Panc1 (cell line): ENCODE measurements around the gene IFT80. TPM values are rescaled to one million over a fixed set of nuclear protein-coding genes. Genes with fewer than 3 reads are reported as not detected.

ENCODE experiments used
- ATAC-seq: fragments of 200-7000 bp; cut with Tn5 transposase; 2 replicates; pipeline ENCODE4 v1.9.1; 2020; ENCODE audit warnings: mild to moderate bottlenecking, moderate library complexity
- BruUV-seq: library from RNA; stranded (reverse); fragments of 400-500 nt; replicated peaks from 2 replicates; lab custom pipeline; 2021; lab: Mats Ljungman, UMichigan
- CTCF ChIA-PET: fragments of 300-600 bp; sonication (Branson Sonifier 250); formaldehyde crosslinking; loops from one replicate; lab custom pipeline; 2022; ENCODE audit warnings: antibody characterized with exemption; lab: Charles Lee
- POLR2A ChIA-PET: fragments of 300-600 bp; sonication (Branson Sonifier 250); formaldehyde crosslinking; loops from one replicate; lab custom pipeline; 2022; ENCODE audit warnings: antibody characterized with exemption; lab: Charles Lee
- DNase-seq: peaks from one replicate; pipeline ENCODE4 v3.0.0-alpha.2; 2010; ENCODE audit warnings: low read depth, low spot score
- H3K27ac ChIP-seq: 2 replicates; pipeline ENCODE4 v1.5.1; 2011; ENCODE audit warnings: mild to moderate bottlenecking, low read length, inconsistent platforms
- H3K27me3 ChIP-seq: fragments of 200-500 bp; sonication (Bioruptor generic); 2 replicates; pipeline ENCODE4 v1.6.0; 2014; ENCODE audit warnings: low read length, inconsistent platforms; ENCODE audit not compliant: control insufficient read depth, insufficient read depth
- H3K36me3 ChIP-seq: fragments of 200-500 bp; sonication (Bioruptor generic); 2 replicates; pipeline ENCODE4 v1.5.1; 2014; ENCODE audit warnings: inconsistent platforms, mild to moderate bottlenecking, low read length, moderate library complexity; ENCODE audit not compliant: control insufficient read depth, insufficient read depth
- H3K4me1 ChIP-seq: 2 replicates; pipeline ENCODE4 v1.5.1; 2011; ENCODE audit warnings: inconsistent platforms, mild to moderate bottlenecking, low read length, moderate library complexity; ENCODE audit not compliant: control insufficient read depth, insufficient read depth
- H3K4me3 ChIP-seq, 2 experiments: 2 replicates each; pipeline ENCODE4 v1.5.1; 2011 to 2012; ENCODE audit warnings: low read depth in 2 of 2, low read length in 2 of 2, mild to moderate bottlenecking in 2 of 2, inconsistent platforms in 1 of 2, moderate library complexity in 1 of 2
- H3K9me3 ChIP-seq: fragments of 200-500 bp; sonication (Bioruptor generic); 2 replicates; pipeline ENCODE4 v1.5.1; 2014; ENCODE audit warnings: low read depth, mild to moderate bottlenecking, inconsistent platforms, low read length, moderate library complexity; ENCODE audit not compliant: control insufficient read depth, insufficient read depth
- POLR2AphosphoS5 ChIP-seq: IDR thresholded peaks from 2 replicates; pipeline ENCODE4 v1.6.1; 2012; ENCODE audit warnings: mild to moderate bottlenecking, low read depth, low read length, moderate library complexity
- SIN3A ChIP-seq: IDR thresholded peaks from 2 replicates; pipeline ENCODE4 v1.6.1; 2012; ENCODE audit warnings: low read depth, mild to moderate bottlenecking, low read length, moderate library complexity, borderline replicate concordance; ENCODE audit not compliant: insufficient read depth
- TCF7L2 ChIP-seq: IDR thresholded peaks from 2 replicates; pipeline ENCODE4 v1.6.1; 2011; ENCODE audit warnings: mild to moderate bottlenecking, low read depth, low read length, inconsistent platforms
- in situ Hi-C: cut with HindIII; loops from 2 replicates; pipeline ENCODE4 v1.10.0; 2016; ENCODE audit warnings: low sequenced_read_pairs, low pct_unique_long_range_greater_than_20kb
- intact Hi-C: fragments of 100-400 bp; cut with micrococcal nuclease; formaldehyde crosslinking; loops from one replicate; pipeline ENCODE4 v1.10.0; 2022; ENCODE audit not compliant: unreplicated experiment
- total RNA-seq: library from RNA; stranded (reverse); gene quantifications from one replicate; pipeline ENCODE4 v1.2.1, GENCODE V29; 2021; ENCODE audit not compliant: unreplicated experiment
- TF ChIP-seq, protein P1 (sequence below), 2 experiments: IDR thresholded peaks; 2 replicates each; pipeline ENCODE4 v1.6.1; 2011 to 2012; ENCODE audit warnings: low read depth in 2 of 2, control low read depth in 1 of 2, low read length in 1 of 2, mild to moderate bottlenecking in 1 of 2, moderate library complexity in 1 of 2; ENCODE audit not compliant: insufficient read depth in 1 of 2
- TF ChIP-seq, protein P2 (sequence below): fragments of 450-650 bp; IDR thresholded peaks from 2 replicates; pipeline ENCODE4 v1.5.1; 2017; ENCODE audit warnings: mild to moderate bottlenecking

Gene IFT80
- total RNA-seq, 1 experiment from 2014 or later, result 35.1 TPM

DNA sequence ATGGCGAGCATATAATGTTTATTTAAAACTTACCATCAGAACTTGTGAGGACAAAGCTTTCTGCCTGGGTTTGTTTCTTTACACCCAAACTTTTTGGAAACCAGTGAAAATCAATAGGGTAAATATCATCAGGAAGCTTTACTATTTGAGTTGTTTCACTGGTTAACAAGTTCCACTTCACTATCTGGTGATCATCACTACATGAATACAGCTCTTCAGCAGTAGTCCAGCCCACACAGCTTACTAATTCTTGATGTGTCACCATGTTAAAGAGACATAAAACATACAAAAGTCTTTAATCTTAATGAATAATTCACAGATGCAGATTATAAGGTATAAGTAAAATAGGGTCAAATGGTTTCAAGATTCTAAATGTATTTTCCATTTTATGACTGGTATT is 17.6 kb downstream of the IFT80 start:
- CTCF ChIA-PET, result interaction anchor here (1.1 kb wide), 1 partner anchor 39 kb away, joined by 3 read pairs; no protein-coding TSS in a partner anchor
- in situ Hi-C loops, result no loop called here
- intact Hi-C loops, result no loop called here
- peaks cover 3% of the 10 kb centered on the region; the same call in 1 of the 2 replicates for H3K36me3 ChIP-seq
- no TSS peak for BruUV-seq
- POLR2A ChIA-PET, result no interaction called here
- H3K4me1 ChIP-seq, result no peaks in the 10 kb centered on the region
- TF ChIP-seq SIN3A (no peak), POLR2AphosphoS5 (no peak), TCF7L2 (no peak)
- TF ChIP-seq, protein P1, sequence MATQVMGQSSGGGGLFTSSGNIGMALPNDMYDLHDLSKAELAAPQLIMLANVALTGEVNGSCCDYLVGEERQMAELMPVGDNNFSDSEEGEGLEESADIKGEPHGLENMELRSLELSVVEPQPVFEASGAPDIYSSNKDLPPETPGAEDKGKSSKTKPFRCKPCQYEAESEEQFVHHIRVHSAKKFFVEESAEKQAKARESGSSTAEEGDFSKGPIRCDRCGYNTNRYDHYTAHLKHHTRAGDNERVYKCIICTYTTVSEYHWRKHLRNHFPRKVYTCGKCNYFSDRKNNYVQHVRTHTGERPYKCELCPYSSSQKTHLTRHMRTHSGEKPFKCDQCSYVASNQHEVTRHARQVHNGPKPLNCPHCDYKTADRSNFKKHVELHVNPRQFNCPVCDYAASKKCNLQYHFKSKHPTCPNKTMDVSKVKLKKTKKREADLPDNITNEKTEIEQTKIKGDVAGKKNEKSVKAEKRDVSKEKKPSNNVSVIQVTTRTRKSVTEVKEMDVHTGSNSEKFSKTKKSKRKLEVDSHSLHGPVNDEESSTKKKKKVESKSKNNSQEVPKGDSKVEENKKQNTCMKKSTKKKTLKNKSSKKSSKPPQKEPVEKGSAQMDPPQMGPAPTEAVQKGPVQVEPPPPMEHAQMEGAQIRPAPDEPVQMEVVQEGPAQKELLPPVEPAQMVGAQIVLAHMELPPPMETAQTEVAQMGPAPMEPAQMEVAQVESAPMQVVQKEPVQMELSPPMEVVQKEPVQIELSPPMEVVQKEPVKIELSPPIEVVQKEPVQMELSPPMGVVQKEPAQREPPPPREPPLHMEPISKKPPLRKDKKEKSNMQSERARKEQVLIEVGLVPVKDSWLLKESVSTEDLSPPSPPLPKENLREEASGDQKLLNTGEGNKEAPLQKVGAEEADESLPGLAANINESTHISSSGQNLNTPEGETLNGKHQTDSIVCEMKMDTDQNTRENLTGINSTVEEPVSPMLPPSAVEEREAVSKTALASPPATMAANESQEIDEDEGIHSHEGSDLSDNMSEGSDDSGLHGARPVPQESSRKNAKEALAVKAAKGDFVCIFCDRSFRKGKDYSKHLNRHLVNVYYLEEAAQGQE (IDR thresholded peaks at IDR 0.05; ENCODE audit: insufficient read depth in 1 of 2, low read depth in 2 of 2, low read length in 1 of 2), result no peak
- TF ChIP-seq, protein P2, sequence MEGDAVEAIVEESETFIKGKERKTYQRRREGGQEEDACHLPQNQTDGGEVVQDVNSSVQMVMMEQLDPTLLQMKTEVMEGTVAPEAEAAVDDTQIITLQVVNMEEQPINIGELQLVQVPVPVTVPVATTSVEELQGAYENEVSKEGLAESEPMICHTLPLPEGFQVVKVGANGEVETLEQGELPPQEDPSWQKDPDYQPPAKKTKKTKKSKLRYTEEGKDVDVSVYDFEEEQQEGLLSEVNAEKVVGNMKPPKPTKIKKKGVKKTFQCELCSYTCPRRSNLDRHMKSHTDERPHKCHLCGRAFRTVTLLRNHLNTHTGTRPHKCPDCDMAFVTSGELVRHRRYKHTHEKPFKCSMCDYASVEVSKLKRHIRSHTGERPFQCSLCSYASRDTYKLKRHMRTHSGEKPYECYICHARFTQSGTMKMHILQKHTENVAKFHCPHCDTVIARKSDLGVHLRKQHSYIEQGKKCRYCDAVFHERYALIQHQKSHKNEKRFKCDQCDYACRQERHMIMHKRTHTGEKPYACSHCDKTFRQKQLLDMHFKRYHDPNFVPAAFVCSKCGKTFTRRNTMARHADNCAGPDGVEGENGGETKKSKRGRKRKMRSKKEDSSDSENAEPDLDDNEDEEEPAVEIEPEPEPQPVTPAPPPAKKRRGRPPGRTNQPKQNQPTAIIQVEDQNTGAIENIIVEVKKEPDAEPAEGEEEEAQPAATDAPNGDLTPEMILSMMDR, result no peak
- no peaks in the 10 kb centered on the region for H3K27me3 ChIP-seq
- H3K4me3 ChIP-seq, result no peak overlapping the region
- no peaks in the 10 kb centered on the region for H3K9me3 ChIP-seq
- DNase-seq (no peak), ATAC-seq (no peak)
- no peak overlapping the region for H3K27ac ChIP-seq

DNA sequence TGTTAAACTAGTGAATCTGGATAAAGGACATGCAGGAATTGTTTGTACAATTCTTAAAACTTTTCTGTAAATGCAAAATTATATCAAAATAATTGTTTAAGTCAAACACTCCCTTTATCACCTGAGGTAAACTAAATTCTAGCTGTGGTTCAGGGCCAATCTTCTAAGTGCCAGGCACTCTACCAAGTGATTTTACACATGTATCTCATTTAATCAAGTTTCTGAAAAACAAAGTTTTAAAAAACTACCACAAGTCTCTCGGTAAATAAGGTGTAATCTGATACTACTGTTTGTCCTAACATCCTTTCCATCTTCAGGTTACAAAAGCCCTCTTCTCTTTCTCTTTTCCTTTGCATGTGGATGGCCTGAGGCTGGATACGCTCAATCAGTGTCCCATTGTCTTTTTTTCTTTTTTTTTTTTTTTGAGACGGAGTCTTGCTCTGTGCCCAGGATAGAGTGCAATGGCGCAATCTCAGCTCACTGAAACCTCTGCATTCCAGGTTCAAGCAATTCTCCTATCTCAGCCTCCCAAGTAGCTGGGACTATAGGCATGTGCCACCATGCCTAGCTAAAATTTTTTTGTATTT is 19.3 kb downstream of the IFT80 start:
- BruUV-seq, result no TSS peak
- DNase-seq, result no peak
- intact Hi-C loops (no loop called here), in situ Hi-C loops (no loop called here)
- POLR2A ChIA-PET, result interaction anchor here (0.6 kb wide), 1 partner anchor 44 kb away, joined by 8 read pairs; no protein-coding TSS in a partner anchor
- H3K27me3 ChIP-seq, result no peaks in the 10 kb centered on the region
- H3K9me3 ChIP-seq, result no peaks in the 10 kb centered on the region
- H3K36me3 ChIP-seq, result peaks cover 10% of the 10 kb centered on the region; the same call in 1 of the 2 replicates
- no peak overlapping the region for H3K27ac ChIP-seq
- TF ChIP-seq SIN3A (no peak), POLR2AphosphoS5 (no peak), TCF7L2 (no peak)
- TF ChIP-seq, protein P2, result no peak
- TF ChIP-seq, protein P1 (IDR thresholded peaks at IDR 0.05; ENCODE audit: insufficient read depth in 1 of 2, low read depth in 2 of 2, low read length in 1 of 2), result no peak
- no peaks in the 10 kb centered on the region for H3K4me1 ChIP-seq
- CTCF ChIA-PET, result no interaction called here
- no peak overlapping the region for H3K4me3 ChIP-seq
- no peak for ATAC-seq
